Measurements from ENCODE around the gene PHF12.

DNA sequence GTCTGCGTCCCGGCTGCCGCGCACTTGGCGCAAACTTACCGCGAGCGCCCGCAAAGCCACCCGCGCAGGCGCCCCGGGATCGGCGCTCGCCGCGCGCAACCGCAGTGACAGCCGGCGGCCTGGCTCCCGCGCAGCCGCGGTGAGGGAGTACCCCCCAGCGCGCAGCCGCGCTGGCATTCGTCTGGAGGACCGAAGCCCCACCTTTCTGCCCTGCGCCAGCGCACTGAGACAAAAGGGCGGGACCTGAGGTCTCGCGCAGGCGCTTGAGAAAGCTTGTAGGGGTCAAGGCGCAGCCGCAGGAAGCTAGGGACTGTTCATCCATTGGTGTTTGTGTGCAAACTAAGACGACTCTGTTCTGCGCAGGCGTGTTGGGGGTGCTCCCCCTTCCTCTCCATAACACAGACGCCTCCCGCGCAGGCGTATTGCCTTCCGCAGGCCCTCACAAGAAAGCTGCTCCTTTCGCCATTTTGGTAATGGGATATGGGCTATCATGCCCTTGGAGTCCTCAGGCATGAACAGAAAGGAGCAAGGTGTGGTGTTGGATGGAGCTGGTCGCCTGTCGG is at the start of gene PHF12:
- peak; percentile 72; the same call in 1 of the 2 replicates for TF ChIP-seq POLR2AphosphoS5 (IDR thresholded peaks at IDR 0.05; ENCODE audit: low read depth, low read length)
- peak; percentile 77 for TF ChIP-seq TAF1 (IDR thresholded peaks at IDR 0.05; ENCODE audit: low read depth, low read length)
- peak; percentile 82 for TF ChIP-seq POLR2A (IDR thresholded peaks at IDR 0.05; ENCODE audit: low read depth, low read length)
- TF ChIP-seq PAX5 (IDR thresholded peaks at IDR 0.05; ENCODE audit: insufficient read depth, low read length, severe bottlenecking): no peak
